IPS DF 19.7 (cell line): Measurements from ENCODE around the gene ADCY1.
"Not testable (repeated sequence)": the region's sequence is repeated elsewhere in the genome, so short reads cannot be mapped to it uniquely, and the experiment has no call there.

Experiments
- DNase-seq: peaks from one replicate; pipeline ENCODE4 v3.0.0-alpha.2; 2013; ENCODE audit warnings: low read depth, low spot score

Gene ADCY1

GRCh38 chr7:45573661-45574415 lies at the start of gene ADCY1:
ADCY1 (plus strand) TSS chr7:45574368; CDS start chr7:45574544, 176 bp downstream.
- DNase-seq: no peak

- DNase-seq: no peak
These were observed 49.7 kb upstream of the ADCY1 start for GRCh38 chr7:45524445-45524844.

DNA sequence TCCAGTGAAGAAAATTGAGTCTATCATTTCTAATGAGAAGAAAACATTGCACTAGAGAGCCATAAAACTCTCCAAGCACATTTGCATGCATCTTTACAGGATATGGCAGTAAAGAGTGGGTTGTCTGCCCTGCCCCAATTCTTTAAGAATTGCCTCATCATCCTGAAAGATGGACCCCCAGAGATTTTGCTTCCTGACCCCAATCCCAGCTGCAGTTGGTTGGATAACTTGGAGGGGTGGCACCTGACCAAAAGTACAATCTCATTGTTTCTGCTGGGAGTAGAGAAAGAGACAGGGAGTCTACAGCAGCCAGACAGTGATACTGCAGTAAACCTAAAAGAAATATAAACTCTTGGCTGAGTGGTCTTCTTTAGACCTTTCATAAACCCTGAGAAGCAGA lies 49.1 kb upstream of the ADCY1 start:
- DNase-seq: no peak

DNA sequence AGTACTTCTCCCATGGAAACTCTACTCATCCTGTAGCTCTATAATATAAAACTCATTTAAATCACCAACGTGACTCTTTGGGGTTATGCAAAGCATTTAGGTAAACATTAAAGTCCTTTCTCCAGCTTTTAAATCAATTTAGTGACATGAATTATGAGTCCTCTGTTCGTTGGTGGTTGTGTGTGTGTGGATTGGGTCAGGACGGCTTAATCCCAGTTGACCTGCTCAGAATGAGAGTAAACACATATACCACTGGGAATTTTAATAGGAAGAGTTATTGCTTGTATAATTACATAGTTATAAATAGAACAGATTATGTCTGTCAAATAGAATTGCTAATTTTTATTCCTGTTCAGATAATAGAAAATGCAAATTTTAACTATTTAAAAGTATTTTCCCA lies 30.7 kb upstream of the ADCY1 start:
- DNase-seq: no peak

DNA sequence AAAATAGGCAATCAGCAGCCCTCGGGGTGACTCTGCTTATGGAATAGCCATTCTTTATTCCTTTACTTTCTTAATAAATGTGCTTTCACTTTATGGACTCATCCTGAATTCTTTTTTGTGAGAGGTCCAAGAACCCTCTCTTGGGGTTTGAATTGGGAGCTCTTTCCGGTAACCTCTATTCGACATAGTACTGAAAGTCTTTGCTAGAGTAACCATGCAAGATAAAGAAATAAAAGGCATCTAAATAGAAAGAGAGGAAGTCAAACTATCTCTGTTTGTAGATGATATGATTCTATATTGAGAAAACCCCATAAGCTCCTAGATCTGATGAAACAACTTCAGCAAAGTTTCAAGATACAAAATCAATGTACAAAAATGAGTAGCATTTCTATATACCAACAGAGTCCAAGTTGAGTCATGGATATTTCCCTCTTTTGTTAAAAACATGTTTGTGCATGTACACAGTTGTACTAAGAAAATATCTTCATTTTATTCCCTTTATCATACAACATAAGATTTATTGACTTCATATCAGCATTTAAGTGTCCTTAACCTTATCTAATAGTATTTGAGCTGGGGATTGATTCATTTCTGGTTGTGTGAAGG lies 29.0 kb upstream of the ADCY1 start:
- DNase-seq: not testable (repeated sequence)

GRCh38 chr7:45548917-45549316 lies 25.3 kb upstream of the ADCY1 start:
- DNase-seq: not testable (repeated sequence)

DNA sequence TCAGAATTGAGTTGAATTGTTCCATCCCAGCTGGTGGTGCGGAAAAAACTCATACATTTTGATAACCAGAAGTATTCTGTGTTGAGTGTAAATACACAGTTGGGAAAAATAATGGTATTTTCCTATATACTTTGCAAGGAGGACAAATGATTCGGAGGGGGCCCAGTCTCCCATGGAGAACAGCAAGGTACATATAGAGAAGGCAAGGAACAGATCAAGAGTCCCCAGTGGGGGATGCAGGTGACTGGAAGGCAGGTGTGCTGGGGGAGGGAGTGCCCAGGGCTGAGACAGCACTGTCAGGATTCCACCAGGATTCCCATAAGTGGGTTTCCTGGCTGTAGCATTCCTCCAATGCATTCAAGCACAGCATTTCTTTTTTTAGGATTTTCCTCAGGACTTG lies 10.8 kb upstream of the ADCY1 start:
- no peak for DNase-seq

DNA sequence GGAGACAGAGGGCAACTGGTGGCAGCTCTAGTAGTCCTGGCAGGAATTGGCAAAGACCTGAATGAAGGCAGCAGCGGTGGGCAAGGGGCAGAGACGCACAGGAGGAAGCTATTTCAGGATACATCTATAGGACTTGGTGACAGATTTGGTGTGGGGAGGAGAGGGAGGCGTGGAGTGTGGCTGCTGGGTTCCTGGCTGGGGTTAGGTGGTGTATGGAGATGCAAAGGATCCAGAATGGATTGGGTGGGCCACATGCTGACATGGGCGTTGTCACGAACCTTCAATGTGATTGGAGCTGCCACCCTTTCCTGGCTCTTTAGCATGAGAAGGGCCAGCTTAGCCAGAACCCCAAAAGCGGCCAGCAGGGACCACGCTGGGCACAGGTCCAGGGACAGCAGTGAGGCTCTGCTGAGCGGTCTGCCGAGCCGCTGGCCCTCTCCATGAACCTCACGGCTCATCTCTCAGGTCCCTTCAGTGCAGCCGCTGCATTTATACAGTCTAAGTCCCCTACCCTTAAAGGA lies 10.2 kb upstream of the ADCY1 start:
- DNase-seq: no peak

DNA sequence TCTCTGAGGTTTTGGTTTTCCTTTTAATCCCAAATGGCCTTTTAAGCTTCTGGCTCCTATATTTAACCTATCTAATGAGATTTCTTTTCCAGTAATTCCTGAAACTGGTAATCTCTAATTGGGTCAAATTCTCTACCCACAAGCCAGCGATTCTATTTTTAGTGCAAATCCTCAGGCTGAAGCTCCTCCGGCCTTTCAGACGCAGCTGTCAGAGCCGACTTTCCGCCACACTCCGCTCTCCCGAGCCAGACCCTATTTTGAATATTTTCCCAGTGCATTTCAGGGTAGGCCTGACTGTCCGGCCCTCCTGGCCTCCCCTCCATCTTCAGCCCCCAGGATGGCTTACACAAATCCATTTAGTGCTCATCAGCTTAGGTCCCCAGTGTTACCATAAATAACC lies 9.7 kb upstream of the ADCY1 start:
- DNase-seq: no peak

DNA sequence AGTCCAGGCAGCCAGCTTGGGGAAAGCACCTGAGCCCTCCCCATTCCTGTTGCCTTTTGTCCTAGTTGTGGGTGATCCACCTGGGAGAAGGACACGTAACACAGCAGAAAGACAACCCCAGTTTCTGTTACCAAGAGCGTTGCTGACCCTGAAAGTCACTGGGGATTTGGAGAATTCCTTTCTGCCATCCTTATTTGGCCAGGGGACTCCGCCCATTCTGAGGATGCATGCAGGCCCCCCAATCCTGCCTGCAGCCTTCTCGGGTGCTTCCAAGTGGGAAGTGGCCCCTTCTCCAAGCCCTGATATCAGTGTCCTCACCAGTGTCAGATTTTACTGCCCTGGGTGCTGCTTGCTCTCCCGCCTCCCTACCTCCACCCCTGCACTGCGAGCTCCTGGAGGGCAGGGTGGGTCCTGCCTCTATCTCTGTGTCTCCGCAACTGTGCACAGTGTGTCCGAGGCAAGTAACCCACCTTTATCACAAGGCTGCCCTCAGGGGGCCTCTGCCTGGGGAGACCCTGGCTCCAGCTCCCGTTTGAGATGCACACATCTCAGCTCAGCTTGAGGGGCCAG lies 9.2 kb upstream of the ADCY1 start:
- DNase-seq: no peak

DNA sequence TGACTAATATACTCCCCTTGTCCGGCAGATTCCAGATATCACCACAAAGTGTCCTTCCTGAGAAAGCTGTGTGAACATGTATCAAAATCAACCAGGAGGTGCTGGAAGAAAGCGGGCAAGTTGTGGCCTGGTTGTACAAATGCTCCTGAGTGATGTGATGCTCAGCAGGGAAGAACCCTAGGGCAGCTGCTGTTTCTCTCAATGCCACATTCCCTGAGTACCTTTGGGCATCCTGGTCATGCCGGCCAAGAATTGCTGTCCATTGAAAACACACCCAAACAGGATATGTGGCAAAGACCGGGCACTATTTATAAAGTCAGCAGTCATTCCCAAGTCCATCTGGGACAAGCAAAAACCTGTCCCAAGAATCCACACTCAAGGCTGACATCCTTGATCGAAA lies 7.8 kb upstream of the ADCY1 start:
- DNase-seq: no peak

DNA sequence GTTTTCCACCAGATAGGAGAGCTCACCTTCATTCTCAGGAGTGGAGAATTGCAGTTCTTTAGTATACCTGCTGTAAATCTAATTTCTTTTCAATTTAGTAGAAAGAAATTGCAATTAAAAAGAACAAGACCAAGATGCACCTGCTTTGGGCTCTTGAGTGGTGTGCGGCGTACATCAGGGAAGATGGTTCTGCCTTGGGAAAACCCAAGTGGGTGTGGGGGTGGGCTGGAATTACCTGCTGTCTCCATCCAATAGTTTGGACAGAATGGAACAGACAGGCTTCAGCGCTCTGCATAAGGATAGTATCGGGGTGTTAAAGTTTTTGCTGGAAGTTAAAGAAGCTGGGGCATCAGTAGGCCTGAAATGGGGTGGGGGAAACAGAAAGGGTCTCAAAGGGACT lies 7.2 kb upstream of the ADCY1 start:
- no peak for DNase-seq

DNA sequence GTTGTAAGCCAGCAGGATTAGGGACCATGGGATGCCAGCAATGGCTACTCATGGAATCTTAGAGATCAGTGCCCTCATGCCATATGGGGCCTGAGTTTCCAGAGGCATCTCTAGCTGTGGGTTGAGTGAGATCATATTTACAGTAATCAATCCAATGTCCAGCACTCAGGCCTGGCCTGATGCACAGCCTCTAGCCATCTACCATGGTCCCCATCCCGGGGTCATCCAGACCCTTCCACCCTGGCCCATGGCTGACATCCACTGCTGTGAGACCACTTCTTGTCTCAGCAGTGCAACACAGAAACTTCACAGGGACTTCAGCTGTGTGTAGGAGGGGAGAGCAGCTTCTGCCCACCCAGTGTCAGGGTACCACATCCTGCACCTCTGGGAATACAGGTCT lies 6.5 kb upstream of the ADCY1 start:
- no peak for DNase-seq

DNA sequence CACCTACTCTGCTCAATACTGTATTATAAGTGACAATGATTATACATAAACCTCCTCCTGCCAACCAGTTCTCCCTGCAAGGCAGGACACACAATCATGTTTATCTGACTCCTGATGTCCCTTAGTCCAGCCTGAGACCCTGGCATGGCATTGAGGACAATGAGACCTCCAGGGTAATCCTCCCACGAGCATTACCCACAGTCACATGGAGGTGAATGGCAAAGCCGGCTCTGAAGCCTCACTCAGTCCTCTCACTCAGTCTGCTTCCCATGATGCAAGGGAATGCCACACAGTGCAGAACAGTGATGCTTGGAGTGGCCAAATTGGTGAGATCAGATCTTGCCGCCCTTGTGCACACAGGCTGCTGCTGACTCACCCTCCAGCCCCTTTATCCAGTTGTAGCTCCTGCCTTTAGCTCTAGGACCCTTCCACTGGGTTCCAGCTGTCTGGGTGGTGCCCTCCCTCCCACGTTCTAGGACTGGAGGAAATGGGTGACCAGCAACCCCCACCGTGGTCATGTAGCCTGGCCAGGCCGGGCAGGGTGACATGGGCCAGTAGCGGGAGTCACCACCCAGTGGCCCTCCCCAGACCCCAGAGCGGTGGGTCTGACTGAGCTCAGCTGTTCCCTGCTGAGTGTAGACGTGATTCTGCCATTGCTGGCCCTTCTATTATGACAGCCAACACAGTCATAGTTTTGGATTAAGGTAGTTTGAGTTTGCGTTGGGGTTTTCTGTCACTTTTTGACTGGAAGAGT lies 5.5 kb upstream of the ADCY1 start:
- no peak for DNase-seq

DNA sequence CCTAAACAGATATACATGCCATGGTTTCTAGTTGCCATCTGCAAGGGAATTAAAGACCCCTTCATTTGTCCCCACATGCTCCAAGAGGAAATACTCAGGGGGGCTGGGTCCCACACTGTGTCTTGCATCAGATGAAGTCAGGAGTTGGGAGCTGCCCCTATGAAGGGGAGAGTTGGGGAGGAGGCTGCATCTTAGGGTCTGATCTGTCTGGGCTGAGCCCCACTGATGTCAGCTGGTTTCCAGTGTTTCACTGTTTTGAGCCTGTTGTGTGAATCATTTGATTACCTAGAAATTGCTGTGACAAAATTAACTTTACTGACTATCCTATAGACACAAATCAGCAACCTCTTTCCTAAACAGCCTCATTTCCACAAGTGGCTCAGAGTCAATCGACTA lies 4.9 kb upstream of the ADCY1 start:
- no peak for DNase-seq

DNA sequence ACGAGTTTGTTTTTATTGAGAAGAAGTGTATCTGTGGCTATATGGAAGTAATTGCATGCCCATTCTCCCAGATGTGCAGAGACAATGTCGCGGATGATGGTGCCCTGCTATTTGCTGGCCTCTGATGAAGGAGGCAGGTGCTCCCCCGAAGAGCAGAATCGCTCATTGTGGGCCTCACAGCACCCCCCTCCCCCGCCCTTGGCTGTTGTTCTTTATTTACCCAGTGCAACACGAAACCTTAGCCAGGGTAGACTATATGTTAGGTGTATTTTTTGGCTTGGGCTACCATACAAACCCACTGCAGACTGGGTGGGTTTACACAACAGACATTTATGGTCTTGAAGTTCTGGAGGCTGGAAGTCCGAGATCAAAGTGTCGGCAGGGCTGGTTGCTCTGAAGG lies 3.4 kb upstream of the ADCY1 start:
- DNase-seq: no peak

GRCh38 chr7:45573204-45573603 lies 964 bp upstream of the ADCY1 start:
- no peak for DNase-seq

GRCh38 chr7:45574416-45574668 lies 174 bp downstream of the ADCY1 start:
- no peak for DNase-seq

DNA sequence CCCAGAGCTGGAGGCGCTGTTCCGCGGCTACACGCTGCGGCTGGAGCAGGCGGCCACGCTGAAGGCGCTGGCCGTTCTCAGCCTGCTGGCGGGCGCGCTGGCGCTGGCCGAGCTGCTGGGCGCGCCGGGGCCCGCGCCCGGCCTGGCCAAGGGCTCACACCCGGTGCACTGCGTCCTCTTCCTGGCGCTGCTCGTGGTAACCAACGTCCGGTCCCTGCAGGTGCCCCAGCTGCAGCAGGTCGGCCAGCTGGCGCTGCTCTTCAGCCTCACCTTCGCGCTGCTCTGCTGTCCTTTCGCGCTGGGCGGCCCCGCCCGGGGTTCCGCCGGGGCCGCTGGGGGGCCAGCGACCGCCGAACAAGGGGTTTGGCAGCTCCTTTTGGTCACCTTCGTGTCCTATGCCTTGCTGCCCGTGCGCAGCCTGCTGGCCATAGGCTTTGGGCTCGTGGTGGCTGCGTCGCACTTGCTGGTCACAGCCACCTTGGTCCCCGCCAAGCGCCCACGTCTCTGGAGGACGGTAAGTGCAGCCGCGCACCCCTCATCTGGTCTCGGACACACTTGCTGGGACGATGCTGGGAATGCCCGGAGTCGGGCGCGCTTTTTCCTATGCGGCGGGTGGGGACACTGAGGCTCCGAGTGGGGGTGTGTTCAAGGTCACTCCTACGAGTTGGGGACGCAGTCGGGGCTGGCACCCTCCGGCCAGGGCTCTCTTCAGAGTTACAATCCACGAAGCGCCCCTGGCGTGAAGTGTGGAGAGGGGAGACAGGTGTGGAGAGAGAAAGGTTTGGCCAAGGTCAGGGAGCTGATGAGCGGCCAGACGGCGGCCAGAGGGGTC lies 717 bp downstream of the ADCY1 start:
- DNase-seq: no peak

- DNase-seq: no peak
These were observed 1.5 kb downstream of the ADCY1 start for GRCh38 chr7:45575501-45576248.
